DOHH2 (cell line): ENCODE measurements around the gene WWOX.

ENCODE experiments used
- H3F3A ChIP-seq: fragments of 200-600 bp; sonication (generic), shearing (Covaris generic); 2 replicates; pipeline ENCODE4 v1.6.0; 2016; ENCODE audit warnings: antibody characterized with exemption, mild to moderate bottlenecking; ENCODE audit not compliant: control insufficient read depth, insufficient read depth
- H3K27ac ChIP-seq: fragments of 200-600 bp; sonication (generic); 2 replicates; pipeline ENCODE4 v1.5.1; 2014; ENCODE audit warnings: low read depth, mild to moderate bottlenecking, low read length, moderate library complexity
- H3K27me3 ChIP-seq: fragments of 200-600 bp; sonication (generic); 2 replicates; pipeline ENCODE4 v1.6.1; 2014; ENCODE audit warnings: mild to moderate bottlenecking, low read length, mixed read lengths; ENCODE audit not compliant: control insufficient read depth
- H3K36me3 ChIP-seq: fragments of 200-600 bp; sonication (generic); 2 replicates; pipeline ENCODE4 v1.6.1; 2014; ENCODE audit warnings: mild to moderate bottlenecking, low read length, moderate library complexity, mixed read lengths; ENCODE audit not compliant: control insufficient read depth
- H3K4me1 ChIP-seq: fragments of 200-600 bp; sonication (generic); 2 replicates; pipeline ENCODE4 v1.6.1; 2014; ENCODE audit warnings: mild to moderate bottlenecking, low read length, mixed read lengths; ENCODE audit not compliant: control insufficient read depth
- H3K4me2 ChIP-seq: fragments of 200-600 bp; sonication (generic); 2 replicates; pipeline ENCODE4 v1.6.0; 2014; ENCODE audit warnings: mild to moderate bottlenecking, low read length, moderate library complexity
- H3K4me3 ChIP-seq: fragments of 200-600 bp; sonication (generic); 2 replicates; pipeline ENCODE4 v1.5.1; 2014; ENCODE audit warnings: mild to moderate bottlenecking, low read length, mixed read lengths
- H3K79me2 ChIP-seq: fragments of 200-600 bp; sonication (generic); 2 replicates; pipeline ENCODE4 v1.6.1; 2014; ENCODE audit warnings: mild to moderate bottlenecking, low read length, mixed read lengths; ENCODE audit not compliant: control insufficient read depth
- H3K9me2 ChIP-seq: fragments of 200-600 bp; sonication (generic); replicated peaks from 2 replicates; pipeline ENCODE4 v1.6.1; 2014; ENCODE audit warnings: mild to moderate bottlenecking, low read length, mixed read lengths; ENCODE audit not compliant: control insufficient read depth
- H3K9me3 ChIP-seq: fragments of 200-600 bp; sonication (generic); 2 replicates; pipeline ENCODE4 v1.6.1; 2014; ENCODE audit warnings: antibody characterized with exemption, low read length, mixed read lengths; ENCODE audit not compliant: control insufficient read depth, insufficient read depth
- H4K20me1 ChIP-seq: fragments of 200-600 bp; sonication (generic); 2 replicates; pipeline ENCODE4 v1.6.0; 2014; ENCODE audit warnings: low read depth, mild to moderate bottlenecking, antibody characterized with exemption, low read length, moderate library complexity; ENCODE audit not compliant: control insufficient read depth, insufficient read depth
- EZH2phosphoT487 ChIP-seq: fragments of 200-600 bp; sonication (generic); IDR thresholded peaks from 2 replicates; pipeline ENCODE4 v1.6.1; 2017; ENCODE audit warnings: borderline replicate concordance, mild to moderate bottlenecking, antibody characterized with exemption, low read length, moderate library complexity, mixed read lengths
- TF ChIP-seq, protein P1 (sequence below): fragments of 200-600 bp; sonication (generic); IDR thresholded peaks from one replicate; pipeline ENCODE4 v1.5.1; 2014; ENCODE audit warnings: antibody characterized with exemption, mild to moderate bottlenecking, low read depth, low read length; ENCODE audit not compliant: poor library complexity, severe bottlenecking

Gene WWOX

DNA sequence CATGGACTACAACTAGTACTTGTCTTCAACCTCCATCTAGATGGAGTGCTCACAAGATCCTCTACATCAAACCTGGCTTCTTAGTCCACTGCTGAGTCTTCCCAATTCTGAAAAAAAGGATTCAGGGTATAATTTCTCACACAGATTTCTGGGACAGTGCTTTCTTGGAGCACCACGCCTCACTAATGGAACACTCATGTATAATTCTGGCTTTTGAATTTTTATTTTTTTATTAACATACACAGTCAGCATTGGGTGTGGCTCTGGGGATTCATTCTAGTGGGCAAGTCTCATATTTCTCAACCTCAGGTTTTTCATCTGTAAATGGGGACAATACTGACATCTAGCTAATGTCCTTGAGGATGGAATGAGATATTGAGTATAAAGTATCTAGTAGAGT is 696.0 kb downstream of the WWOX start:
- Histone ChIP-seq H3K4me3 (no peak overlapping the region), H3K79me2 (no peaks in the 10 kb centered on the region), H3K27me3 (no peaks in the 10 kb centered on the region), H3F3A (no peaks in the 10 kb centered on the region), H3K36me3 (no peaks in the 10 kb centered on the region), H3K9me3 (no peaks in the 10 kb centered on the region), H3K4me1 (no peaks in the 10 kb centered on the region), H4K20me1 (no peaks in the 10 kb centered on the region), H3K27ac (no peak overlapping the region), H3K4me2 (no peak overlapping the region), H3K9me2 (no peaks in the 10 kb centered on the region)
- TF ChIP-seq, protein P1, sequence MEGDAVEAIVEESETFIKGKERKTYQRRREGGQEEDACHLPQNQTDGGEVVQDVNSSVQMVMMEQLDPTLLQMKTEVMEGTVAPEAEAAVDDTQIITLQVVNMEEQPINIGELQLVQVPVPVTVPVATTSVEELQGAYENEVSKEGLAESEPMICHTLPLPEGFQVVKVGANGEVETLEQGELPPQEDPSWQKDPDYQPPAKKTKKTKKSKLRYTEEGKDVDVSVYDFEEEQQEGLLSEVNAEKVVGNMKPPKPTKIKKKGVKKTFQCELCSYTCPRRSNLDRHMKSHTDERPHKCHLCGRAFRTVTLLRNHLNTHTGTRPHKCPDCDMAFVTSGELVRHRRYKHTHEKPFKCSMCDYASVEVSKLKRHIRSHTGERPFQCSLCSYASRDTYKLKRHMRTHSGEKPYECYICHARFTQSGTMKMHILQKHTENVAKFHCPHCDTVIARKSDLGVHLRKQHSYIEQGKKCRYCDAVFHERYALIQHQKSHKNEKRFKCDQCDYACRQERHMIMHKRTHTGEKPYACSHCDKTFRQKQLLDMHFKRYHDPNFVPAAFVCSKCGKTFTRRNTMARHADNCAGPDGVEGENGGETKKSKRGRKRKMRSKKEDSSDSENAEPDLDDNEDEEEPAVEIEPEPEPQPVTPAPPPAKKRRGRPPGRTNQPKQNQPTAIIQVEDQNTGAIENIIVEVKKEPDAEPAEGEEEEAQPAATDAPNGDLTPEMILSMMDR: no peak

- Histone ChIP-seq H3F3A (no peaks in the 10 kb centered on the region), H3K79me2 (no peaks in the 10 kb centered on the region), H3K27ac (no peak overlapping the region), H3K4me2 (peak overlapping the region; percentile 14; the same call in 1 of the 2 replicates), H3K4me1 (no peaks in the 10 kb centered on the region), H3K4me3 (no peak overlapping the region), H3K9me3 (no peaks in the 10 kb centered on the region), H4K20me1 (no peaks in the 10 kb centered on the region), H3K9me2 (no peaks in the 10 kb centered on the region), H3K27me3 (no peaks in the 10 kb centered on the region), H3K36me3 (no peaks in the 10 kb centered on the region)
- TF ChIP-seq, protein P1: no peak
- TF ChIP-seq EZH2phosphoT487: no peak
Measured at GRCh38 chr16:78796221-78796866, 696.9 kb downstream of the WWOX start.

GRCh38 chr16:78799429-78799828 is 700.0 kb downstream of the WWOX start:
- no peak for TF ChIP-seq EZH2phosphoT487
- TF ChIP-seq, protein P1: no peak
- Histone ChIP-seq H3F3A (no peaks in the 10 kb centered on the region), H3K4me3 (no peak overlapping the region), H4K20me1 (no peaks in the 10 kb centered on the region), H3K36me3 (no peaks in the 10 kb centered on the region), H3K27ac (no peak overlapping the region), H3K9me2 (no peaks in the 10 kb centered on the region), H3K79me2 (no peaks in the 10 kb centered on the region), H3K4me2 (no peak overlapping the region), H3K9me3 (no peaks in the 10 kb centered on the region), H3K27me3 (no peaks in the 10 kb centered on the region), H3K4me1 (no peaks in the 10 kb centered on the region)
